A549 (cell line): ENCODE results near the gene KIAA0825.

ENCODE experiments used
- CTCF ChIP-seq: fragments of >200 bp; sonication (Bioruptor Twin); formaldehyde crosslinking; IDR thresholded peaks from 3 replicates; pipeline ENCODE4 v1.5.1; 2016
- ESRRA ChIP-seq: fragments of 150-350 bp; IDR thresholded peaks from 2 replicates; pipeline ENCODE4 v1.6.1; 2014; ENCODE audit warnings: mild to moderate bottlenecking, low read length, borderline replicate concordance
- MAX ChIP-seq: IDR thresholded peaks from 2 replicates; pipeline ENCODE4 v1.6.1; 2012
- RAD21 ChIP-seq, 2 experiments: fragments of >200 bp in 1 of 2; sonication (Bioruptor Twin) in 1 of 2; formaldehyde crosslinking in 1 of 2; IDR thresholded peaks in 1 of 2; conservative IDR thresholded peaks in 1 of 2; 2 replicates in 1 of 2; 3 replicates in 1 of 2; pipeline ENCODE4 v1.6.1; 2012 to 2018; ENCODE audit warnings: inconsistent platforms in 1 of 2
- ZFP36 ChIP-seq: fragments of 450-650 bp; IDR thresholded peaks from 2 replicates; pipeline ENCODE4 v1.6.1; 2014; ENCODE audit warnings: borderline replicate concordance; ENCODE audit not compliant: partially characterized antibody
- ZNF302 ChIP-seq: fragments of 250-450 bp; sonication (Bioruptor Pico); IDR thresholded peaks from 2 replicates; pipeline ENCODE4 v1.9.0; 2021; ENCODE audit warnings: inconsistent platforms, mild to moderate bottlenecking, moderate library complexity

DNA sequence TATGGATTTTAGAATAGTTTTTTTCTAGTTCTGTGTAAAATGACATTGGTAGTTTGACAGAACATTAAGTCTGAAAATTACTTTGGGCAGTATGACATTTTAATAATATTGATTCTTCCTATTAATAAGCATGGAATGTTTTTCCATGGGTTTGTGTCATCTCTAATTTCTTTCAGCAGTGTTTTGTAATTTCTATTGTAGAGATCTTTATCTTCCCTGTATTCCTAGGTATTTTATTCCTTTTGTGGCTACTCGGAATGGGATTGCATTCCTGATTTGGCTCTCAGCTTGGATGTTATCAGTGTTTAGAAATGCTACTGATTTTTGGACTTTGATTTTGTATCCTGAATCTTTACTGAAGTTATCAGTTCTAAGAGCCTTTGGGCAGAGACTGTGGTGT is 420.4 kb downstream of the KIAA0825 start:
- TF ChIP-seq CTCF (no peak), ESRRA (no peak), ZFP36 (no peak), RAD21 (conservative IDR thresholded peaks at IDR 0.05 in 1 of 2, IDR thresholded peaks at IDR 0.05 in 1 of 2) (no peak), ZNF302 (no peak), MAX (no peak)
